ENCODE results near the gene ZHX3. TPM values are rescaled to one million over a fixed set of nuclear protein-coding genes. Genes with fewer than 3 reads are reported as not detected.
A peak's percentile ranks its signal among the peaks of the same experiment; 100 is the strongest.

The ZHX3 gene
- polyA plus RNA-seq, 3 donors = 0.58 to 3.2 (median 1.1) TPM

DNA sequence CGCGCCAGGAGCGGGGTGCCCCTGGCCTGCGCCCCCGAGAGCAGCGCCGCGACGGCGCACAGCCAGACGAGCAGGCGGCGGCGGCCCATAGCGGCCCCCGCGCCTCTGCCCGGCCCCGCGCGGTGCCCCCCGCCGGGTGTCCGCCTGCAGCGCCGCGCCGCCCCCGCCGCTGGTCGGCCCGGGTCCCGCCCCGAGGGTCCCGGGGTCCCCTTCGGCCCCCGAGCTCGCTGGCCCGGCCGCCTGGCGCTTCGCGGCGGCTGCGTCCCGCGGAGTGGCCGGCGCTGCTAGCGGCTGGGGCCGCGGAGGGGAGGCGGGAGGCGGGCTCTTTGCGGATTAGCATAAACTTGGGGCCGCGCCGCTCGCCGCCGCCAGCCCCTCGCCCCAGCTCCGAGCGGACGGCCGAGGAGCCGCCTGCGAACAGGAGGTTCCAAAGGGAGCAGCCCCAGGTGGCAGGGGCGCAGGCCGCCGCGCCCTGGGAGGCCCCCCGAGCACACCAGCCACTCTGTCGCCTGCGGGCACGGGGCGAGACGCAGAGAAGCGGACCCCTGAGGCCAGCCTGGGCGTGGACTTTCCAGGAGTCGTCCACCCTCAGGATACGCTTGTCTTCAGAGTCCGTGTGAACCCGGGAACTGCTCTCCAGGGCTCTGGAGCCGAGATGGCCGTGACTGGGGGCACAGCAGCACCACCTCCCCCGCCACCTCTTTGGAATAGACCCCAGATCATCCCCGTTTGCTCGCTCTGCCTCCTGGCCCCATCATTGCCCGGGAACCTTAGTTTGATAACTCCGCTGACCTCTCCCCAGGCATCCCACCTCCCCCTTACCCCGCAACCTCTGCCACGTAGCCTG lies 49.2 kb upstream of the ZHX3 start, which contains the start of gene EMILIN3:
Gene EMILIN3, minus strand, starts transcription at position 273 of the 847 bp plus-strand sequence. Its CDS starts 184 bp downstream, at position 89.
- H3K4me3 ChIP-seq (replicated peaks in 1 of 3; ENCODE audit: low read depth in 2 of 3, low read length in 3 of 3) = no peak within 1 kb of the TSS
- H3K9me3 ChIP-seq (replicated peaks in 1 of 2; ENCODE audit: control insufficient read depth in 1 of 2, insufficient read depth in 1 of 2, low read length in 2 of 2) = peaks cover 7 to 10% of the 10 kb centered on the region in 2 donors
- Mint-ChIP-seq H3K36me3 (no peaks in the 10 kb centered on the region), H3K4me3 (peak within 1 kb of the TSS in 1 of 2 donors; percentile 76), H3K9me3 (peaks cover 4 to 21% (median 14%) of the 10 kb centered on the region in 7 donors), H3K4me1 (peaks cover 4% of the 10 kb centered on the region), H3K27ac (no peak within 1 kb of the TSS), H3K27me3 (ENCODE audit: low read depth in 3 of 3) (peaks cover 37 to 67% (median 43%) of the 10 kb centered on the region in 3 donors)
- no peaks in the 10 kb centered on the region for H3K4me1 ChIP-seq (ENCODE audit: control insufficient read depth in 1 of 2, insufficient read depth in 2 of 2, low read length in 2 of 2)
- no peaks in the 10 kb centered on the region for H4K20me1 ChIP-seq (ENCODE audit: insufficient read depth, low read length)
- H3K4me2 ChIP-seq (replicated peaks; ENCODE audit: extremely low read depth, low read length, poor library complexity, severe bottlenecking) = no peak within 1 kb of the TSS
- no peak within 1 kb of the TSS for H2AFZ ChIP-seq (ENCODE audit: insufficient read depth, low read depth, low read length, poor library complexity, severe bottlenecking)
- H3K27me3 ChIP-seq (ENCODE audit: control insufficient read depth in 2 of 2, insufficient read depth in 2 of 2, low read length in 2 of 2) = peaks cover 17 to 37% of the 10 kb centered on the region in 2 donors
- intact Hi-C loops (cut with micrococcal nuclease) = no loop called here
- DNase-seq = no peak
- no peaks in the 10 kb centered on the region for H3K79me2 ChIP-seq (ENCODE audit: insufficient read depth, low read length)
- 5% methylated on average over 93 of the region's 93 CpGs for WGBS (ENCODE audit: insufficient coverage)
- H3K9ac ChIP-seq (ENCODE audit: insufficient read depth, low read length, poor library complexity, severe bottlenecking) = no peak within 1 kb of the TSS
- H3K27ac ChIP-seq (ENCODE audit: low read depth in 1 of 2, low read length in 2 of 2) = no peak within 1 kb of the TSS
- TF ChIP-seq CTCF (IDR thresholded peaks at IDR 0.05) = no peak
- H3K36me3 ChIP-seq (replicated peaks in 1 of 2; ENCODE audit: control insufficient read depth in 1 of 2, insufficient read depth in 2 of 2, low read length in 2 of 2) = no peaks in the 10 kb centered on the region

DNA sequence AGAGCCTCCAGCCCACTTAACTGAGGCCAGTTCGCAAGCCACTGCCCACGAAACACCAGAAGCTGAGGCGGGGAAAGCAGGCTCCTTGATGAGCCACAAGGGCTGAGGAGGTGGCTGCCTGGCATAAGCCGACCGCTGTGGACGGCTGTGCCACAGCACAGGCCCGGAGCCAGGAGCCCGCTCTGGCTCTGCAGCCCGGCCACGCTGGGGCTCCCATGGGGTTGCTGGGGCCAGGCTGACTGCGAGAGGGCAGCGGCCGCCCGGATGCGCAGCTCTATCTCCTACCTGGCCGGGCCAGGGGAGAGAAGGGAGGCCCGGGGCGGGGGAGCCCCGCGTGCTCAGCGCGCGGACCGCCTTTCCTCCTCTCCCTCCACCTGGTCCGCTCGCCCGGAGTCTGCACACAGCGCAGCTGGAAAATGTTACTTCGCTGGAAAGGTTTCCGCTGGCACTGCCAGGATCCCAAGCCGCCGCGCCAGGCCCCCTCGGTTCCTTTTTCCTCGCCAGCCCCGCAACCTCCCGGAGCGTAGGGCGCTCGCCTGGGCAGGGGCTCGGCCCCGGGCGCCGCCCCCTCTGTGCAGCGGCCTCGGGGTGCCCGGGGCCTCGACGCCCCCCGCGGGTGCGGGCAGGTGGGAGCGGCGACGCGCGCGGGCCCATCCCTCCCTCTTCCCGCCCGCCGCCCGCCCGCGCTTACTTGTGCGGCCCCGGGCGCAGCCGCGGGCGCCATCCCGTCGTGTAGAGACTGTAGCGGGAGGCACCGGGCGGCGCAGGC lies 48.4 kb upstream of the ZHX3 start:
- no peaks in the 10 kb centered on the region for H3K4me1 ChIP-seq (ENCODE audit: control insufficient read depth in 1 of 2, insufficient read depth in 2 of 2, low read length in 2 of 2)
- no peak overlapping the region for H2AFZ ChIP-seq (ENCODE audit: insufficient read depth, low read depth, low read length, poor library complexity, severe bottlenecking)
- no peak overlapping the region for H3K27ac ChIP-seq (ENCODE audit: low read depth in 1 of 2, low read length in 2 of 2)
- H3K9ac ChIP-seq (ENCODE audit: insufficient read depth, low read length, poor library complexity, severe bottlenecking) = no peak overlapping the region
- no peak overlapping the region for H3K4me2 ChIP-seq (replicated peaks; ENCODE audit: extremely low read depth, low read length, poor library complexity, severe bottlenecking)
- Mint-ChIP-seq H3K27ac (no peak overlapping the region), H3K36me3 (no peaks in the 10 kb centered on the region), H3K4me3 (peak overlapping the region in 1 of 2 donors; percentile 75), H3K9me3 (peaks cover under 1 to 13% (median 6%) of the 10 kb centered on the region in 7 donors), H3K4me1 (peaks cover 4% of the 10 kb centered on the region), H3K27me3 (ENCODE audit: low read depth in 3 of 3) (peaks cover 37 to 64% (median 43%) of the 10 kb centered on the region in 3 donors)
- no peaks in the 10 kb centered on the region for H3K79me2 ChIP-seq (ENCODE audit: insufficient read depth, low read length)
- no peak for DNase-seq
- intact Hi-C loops (cut with micrococcal nuclease) = no loop called here
- WGBS (ENCODE audit: insufficient coverage) = 5% methylated on average over 73 of the region's 76 CpGs
- peaks cover 1 to 2% of the 10 kb centered on the region in 2 donors for H3K9me3 ChIP-seq (replicated peaks in 1 of 2; ENCODE audit: control insufficient read depth in 1 of 2, insufficient read depth in 1 of 2, low read length in 2 of 2)
- H4K20me1 ChIP-seq (ENCODE audit: insufficient read depth, low read length) = no peaks in the 10 kb centered on the region
- H3K36me3 ChIP-seq (replicated peaks in 1 of 2; ENCODE audit: control insufficient read depth in 1 of 2, insufficient read depth in 2 of 2, low read length in 2 of 2) = no peaks in the 10 kb centered on the region
- TF ChIP-seq CTCF (IDR thresholded peaks at IDR 0.05) = no peak
- no peak overlapping the region for H3K4me3 ChIP-seq (replicated peaks in 1 of 3; ENCODE audit: low read depth in 2 of 3, low read length in 3 of 3)
- H3K27me3 ChIP-seq (ENCODE audit: control insufficient read depth in 2 of 2, insufficient read depth in 2 of 2, low read length in 2 of 2) = peaks cover 17 to 37% of the 10 kb centered on the region in 2 donors

Measured in CD14-positive monocyte (primary cell).